ENCODE data around the gene CENPP.

The CENPP gene

DNA sequence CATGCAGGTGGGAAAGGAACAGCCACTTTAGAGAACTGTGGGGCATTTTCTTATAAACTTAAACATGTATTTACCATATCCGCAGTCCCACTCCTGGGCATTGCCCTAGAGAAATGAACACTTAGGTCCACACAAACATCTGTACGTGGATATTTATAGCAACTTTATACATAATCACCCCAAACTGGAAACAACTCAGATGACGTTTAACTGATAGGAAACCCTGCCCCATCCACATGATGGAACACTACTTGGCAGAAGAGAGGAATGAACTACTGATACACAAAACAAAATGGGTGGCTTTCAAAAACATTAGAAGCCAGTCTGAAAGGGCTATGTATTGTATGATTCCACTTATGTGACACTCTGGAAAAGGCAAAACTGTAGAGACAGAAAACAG, 187.6 kb downstream of the CENPP start:
- DNase-seq, result no peak

DNA sequence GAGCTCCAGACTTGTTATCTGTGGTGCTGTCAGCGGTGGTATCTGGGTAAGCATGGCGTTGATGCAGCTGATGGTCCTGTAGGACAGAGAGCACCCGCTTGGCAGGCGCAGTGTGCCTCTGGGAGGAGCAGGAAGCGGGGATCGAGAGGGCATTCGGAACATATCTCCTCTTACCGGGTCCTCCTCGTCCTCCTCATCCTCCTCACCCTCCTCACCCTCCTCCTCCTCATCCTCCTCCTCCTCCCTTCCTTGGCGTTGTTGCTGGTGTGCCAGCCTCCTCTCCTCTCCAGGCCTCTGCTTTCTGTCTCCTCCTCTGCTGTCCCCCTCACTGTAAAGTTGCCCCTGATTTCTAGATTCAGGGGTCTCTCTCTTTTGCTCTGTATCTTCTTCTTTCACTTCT, 188.9 kb downstream of the CENPP start:
- no peak for DNase-seq

DNA sequence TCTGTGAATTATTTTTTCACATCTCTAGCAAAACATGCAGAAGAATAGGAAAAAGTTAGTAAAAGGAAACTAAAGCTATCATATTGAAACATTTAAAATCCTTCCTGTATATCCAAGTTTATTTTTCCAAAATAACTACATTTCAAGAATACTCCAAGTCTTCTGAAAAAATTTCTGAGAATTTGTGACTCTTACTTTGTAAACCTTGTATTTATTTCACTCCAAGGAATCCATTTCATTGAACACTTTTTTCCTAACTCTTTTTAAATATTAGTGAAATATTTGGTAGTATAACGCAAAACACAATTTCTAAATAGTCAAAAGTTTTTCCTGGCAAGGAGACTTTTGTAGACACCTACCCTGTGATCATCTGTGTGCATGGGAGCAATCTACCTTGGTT, 190.8 kb downstream of the CENPP start:
- no peak for DNase-seq

DNA sequence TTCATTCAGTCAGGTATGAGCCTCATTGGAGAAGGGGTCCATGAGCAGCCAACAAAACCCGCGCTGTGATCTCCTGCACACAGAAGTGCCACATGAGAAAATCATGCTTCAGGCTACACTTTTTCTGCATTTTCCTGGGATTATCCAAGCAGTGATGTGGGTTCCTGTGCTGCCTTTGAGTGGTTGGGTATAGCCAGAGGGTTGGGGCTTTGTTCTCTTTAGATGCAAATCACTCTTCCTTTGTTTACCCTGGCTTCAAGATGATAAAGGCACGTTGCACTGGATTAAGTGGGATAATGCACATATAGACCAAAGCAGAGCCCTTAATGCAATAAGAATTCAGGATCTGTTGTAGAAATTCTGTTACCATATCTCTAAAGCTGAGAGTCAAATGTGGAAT, 191.3 kb downstream of the CENPP start:
- DNase-seq, result no peak

DNA sequence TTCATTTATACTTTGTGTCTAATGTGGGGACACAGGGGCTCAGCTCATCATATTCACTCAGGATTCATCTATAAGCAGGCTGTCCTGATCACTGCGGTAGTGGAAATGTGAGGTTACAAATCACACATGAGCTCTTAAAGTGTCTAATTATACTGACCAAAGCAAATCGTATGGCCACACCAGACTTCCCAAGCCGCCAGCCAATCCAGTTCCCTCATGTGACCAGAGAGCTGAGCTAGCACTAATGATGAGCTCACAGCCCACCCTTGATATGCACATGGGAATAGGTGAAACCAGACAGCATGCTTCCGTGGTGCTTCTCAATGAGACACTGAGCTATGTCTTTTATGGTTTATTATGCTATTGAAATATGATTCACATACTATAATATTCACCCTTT, 192.4 kb downstream of the CENPP start:
- no peak for DNase-seq

DNA sequence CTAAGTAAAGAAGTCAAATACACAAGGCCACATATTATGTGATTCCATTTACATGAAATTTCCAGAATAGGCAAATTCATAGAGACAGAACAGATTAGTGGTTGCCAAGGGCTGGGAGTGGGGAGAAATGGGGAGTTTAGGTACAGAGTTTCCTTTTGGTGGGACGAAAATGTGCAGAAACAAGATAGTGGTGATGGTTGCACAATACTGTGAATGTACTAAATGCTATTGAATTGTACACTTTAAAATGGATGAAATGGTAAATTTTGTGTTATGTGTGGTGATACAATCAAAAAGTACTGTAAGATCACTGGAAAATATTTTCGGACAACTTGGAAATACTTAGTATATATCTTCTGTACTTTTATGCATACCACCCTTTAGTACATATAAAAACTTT, 195.1 kb downstream of the CENPP start:
- DNase-seq, result no peak

DNA sequence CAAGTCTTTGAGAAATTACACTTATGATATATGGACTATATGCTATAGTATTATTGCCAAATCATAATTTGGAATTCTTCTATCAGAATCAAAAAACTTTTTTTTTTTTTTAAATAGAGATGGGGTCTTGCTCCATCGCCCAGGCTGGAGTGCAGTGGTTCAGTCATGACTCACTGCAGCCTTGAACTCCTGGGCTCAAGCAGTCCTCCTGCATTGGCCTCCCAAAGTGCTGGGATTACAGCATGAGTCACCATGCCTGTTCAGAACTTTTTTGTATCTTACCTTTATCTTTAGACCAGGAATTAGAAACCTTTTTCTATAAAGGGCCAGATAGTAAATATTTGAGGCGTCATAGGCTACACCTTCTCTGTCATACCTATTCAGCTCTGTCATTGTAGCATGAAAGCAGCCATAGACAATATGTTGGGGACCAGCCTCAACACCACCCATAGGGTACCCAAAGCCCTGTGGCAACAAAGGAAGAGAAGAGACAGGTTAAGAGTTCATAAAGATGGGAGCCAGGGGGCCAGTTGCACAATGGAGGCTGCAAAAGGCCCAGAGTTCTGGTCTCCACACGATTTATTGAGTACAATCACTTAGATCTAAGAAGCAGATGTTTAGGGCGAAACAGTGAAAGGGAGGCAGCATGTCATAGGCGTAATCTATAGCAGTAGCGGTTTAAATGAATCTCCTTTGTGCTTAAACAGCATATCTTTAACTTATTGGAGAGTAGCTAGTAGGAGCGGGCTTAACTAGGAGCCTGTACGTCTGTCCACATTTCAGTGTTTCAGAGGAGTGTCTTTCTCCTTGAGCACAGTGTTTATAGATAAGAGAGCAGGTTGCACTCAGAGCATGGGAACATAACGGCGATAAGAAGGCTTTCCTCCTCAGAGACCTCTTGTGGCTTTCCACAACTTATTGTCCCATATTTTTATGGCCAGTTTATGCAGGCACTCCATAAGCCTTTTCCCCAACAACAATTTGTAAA, 197.5 kb downstream of the CENPP start:
- no peak for DNase-seq

DNA sequence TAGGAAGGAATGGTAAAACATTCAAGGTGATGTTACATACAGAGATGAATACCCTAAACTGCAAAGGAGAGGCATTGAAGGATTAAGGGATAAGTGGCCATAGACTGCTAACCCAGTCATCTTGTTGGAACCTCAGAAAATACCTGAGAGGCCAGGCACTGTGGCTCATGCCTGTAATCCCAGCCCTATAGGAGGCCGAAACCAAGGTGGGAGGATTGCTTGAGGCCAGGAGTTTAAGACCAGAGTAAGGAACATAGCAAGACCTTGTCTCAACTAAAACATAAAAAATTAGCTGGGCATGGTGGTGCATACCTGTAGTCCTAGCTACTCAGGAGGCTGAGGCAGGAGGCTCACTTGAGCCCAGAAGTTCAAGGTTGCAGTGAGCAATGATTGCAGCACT, 199.1 kb downstream of the CENPP start:
- no peak for DNase-seq

DNA sequence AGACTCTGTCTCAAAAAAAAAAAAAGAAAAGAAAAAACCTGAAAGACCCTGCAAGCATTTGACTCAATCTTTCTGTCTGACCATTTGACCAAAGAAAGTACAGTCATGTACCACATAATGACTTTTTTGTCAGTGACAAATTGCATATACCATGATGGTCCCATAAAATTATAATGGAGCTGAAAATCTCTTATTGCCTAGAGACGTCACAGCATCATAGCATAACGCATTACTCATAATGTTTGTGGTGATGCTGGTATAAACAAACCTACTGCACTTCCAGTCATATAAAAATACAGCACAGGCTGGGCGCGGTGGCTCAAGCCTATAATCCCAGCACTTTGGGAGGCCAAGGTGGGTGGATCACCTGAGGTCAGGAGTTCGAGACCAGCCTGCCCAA, 199.6 kb downstream of the CENPP start:
- no peak for DNase-seq

DNA sequence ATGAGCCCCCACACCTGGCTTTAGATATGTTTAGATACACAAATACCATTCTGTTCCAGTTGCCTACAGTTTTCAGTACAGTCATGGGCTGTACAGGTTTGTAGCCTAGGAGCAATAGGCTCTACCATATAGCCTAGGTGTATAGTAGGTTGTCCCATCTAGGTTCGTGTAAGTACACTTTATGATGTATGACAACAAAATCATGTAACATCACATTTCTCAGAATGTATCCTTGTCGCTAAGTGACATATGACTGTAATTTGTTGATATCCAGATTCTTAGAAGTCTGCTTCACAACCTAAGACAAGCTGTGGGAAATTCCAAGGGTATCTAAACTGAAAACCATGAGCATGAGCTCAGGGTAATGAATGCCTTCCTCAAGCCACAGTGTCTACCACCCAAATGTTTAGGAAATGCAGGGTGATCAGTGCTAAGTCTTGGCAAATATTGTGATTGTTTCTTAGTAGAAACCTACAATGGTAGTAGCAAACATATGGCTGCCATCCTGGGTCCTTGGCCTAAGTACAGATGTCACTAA, 201.6 kb downstream of the CENPP start:
- no peak for DNase-seq

DNA sequence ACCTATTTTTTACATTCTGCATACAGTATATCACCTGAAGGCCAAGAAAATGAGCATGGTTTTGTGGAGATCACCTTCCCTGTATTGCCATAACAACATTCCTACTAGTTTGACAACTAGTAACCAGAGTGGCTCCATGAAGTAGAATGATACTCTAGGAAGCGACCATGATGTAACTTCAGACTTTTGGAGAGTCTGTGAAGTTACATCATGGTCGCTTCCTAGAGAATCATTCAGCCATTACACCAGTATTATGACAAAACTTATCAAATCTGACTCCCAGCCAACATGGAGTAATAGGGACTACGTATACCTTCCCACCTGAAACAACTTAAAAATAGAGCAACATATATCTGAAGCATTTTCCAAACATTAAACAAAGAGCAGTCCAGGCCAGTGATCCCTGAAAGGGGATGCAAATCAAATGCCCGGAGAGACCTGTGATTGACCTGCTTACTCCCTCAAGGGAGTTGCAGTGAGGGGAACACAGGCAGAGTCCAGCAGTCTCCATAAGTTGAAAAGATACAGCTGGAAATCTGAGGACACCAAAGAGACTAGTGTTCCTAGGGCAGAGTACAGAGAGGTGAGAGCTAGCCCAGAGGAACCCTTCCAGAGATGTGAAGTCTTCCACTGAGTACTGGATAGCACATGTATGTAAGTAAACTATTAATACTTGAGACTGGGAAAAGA, 202.2 kb downstream of the CENPP start:
- no peak for DNase-seq

DNA sequence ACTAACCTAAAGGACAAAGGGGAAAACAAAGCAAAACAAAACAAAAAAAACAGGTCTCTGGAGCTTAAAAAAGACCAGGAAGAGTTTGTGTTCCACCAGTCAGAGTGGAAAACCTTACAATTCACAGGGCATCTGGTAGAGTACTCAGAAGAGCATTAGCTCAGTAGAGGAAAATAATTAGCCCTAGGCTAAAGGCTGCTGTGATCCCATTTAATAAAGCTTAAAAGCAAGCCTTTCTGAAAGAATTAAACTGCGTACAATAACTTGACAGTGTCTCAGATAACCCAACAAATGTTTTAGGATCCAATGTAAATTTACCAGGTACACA, 202.7 kb downstream of the CENPP start:
- no peak for DNase-seq

DNA sequence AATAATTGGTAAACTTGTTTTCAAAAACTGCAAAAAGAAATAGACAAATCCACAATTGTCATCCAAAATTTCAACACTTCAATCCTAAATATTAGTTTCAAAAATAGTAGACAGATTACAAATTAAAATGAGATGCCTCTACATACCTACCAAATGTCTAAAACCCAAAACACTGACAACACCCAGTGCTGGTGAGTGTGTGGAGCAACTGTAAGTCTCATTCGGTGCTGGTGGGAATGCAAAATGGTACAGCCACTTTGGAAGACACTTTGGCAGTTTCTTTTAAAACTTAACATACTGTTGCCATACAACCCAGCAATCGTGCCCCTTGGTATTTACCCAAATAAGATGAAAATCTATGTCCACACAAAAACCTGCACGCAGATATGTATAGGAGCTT, 203.4 kb downstream of the CENPP start:
- no peak for DNase-seq

DNA sequence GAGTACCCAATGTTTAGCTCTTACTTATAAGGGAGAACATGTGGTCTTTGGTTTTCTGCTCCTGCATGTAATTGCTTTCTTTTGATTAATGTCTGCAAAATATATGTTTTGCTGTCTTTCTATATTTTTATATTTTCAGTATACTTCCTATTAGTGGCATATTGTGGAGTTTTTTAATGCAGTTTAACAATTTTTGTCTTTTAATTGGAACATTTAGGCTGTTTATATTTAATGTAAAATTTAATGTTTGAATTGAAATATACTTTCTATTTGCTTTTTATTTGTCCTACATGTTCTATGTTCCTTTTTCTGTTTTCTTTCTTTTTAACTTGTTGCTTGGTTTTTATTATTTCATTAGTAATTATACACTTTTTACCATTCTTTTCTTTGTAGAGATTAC, 205.1 kb downstream of the CENPP start:
- no peak for DNase-seq

DNA sequence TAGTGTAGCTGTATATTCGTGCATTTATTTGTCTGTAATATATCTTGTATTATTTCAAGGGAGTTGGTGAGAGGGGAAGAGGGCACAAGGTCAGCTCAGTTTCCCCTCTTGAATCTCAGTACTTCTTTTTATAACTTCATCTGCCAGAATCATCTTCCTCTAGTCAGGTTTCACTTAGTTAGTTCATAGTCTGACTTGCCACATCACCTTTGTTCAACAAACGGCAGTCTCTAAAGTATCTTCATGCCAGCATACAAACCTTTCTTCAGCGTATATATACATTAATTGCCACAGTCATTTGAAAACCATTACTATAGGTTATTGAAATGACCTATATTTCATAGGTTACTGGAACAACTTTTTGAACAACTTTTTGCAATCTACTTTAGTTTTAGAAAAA, 208.5 kb downstream of the CENPP start:
- no peak for DNase-seq

DNA sequence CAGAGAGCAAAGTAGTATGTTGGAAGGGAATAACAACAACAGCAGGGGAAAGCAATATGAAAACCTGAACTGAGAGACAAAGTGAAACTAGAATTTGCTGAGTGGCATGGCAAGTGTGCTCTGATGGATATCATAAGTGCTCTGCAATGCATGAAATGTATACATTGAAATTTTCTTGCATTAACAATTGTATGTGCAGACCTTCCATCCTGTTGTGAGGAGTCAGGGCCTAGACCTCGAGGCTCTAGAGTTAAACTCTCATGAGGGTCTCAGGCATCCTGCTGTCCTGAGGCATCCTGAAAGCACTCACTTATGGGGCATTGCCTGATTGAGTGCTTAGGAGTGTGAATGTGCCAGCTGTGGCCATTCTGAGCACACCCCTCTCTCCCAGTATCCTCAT, 208.9 kb downstream of the CENPP start:
- DNase-seq, result no peak

DNA sequence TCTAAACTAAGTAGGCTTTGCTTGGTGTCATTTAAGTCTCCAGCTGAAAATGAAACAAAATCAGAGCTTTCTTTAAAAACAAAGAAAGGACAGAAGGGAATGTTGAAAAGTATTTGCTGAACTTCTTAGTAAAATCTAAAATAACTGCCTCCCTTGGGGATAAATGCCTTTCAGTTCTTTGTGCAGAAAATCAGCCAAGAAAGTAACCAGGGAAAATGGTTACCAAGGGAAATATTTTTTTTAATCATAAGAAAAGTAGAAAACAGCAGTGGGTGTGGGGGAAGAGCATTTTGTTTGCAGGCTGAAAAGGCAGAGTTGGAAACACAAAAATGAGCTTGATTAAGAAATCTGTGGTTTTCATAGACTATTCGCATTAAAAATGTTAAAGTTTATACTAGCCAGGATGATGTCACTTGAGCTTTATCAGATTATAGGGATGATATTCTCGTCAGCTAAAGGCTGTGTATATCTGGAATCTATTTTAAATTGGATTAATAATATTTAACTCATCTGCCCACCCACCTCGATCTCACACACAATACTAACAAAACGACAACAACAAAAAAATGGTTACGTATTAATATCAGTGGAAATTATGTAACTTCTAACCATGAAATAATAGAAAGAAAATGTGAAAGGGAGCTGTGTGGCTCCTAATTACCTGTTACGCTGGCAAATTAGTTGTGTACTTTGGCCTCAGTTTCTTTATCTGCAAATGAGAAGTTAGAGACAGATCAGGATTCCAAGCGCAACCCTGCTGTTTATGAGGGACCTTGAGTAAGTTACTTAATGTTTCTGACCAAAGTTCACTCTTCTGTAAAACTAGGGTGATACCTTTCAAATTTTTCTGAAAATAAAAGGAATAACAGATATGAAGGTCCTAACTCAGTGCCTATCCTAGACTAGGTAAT, 210.4 kb downstream of the CENPP start, which contains the start of gene ECM2:
Gene ECM2 (minus strand): TSS at position 51 of the 911 bp plus-strand sequence. CDS start 13,124 bp downstream, outside the sequence.
- DNase-seq, result no peak

DNA sequence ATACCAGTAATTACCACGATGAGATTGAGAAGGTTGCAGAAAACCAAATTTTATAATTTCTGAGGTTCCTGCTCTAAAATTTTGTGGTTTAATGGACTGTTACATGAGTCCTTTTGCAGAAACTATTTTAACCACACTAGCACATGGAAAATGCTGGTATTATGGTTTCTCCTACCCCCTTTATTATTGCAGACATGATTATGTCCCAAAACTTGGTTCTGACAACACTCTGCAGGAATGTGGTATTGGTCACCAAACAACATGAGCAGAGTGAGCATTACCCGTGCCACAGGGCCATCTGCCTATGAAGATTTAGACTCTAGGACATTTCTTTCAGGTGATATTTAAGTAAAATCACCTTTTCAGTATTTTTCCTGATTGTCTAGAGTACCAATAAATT, 212.8 kb downstream of the CENPP start:
- no peak for DNase-seq

DNA sequence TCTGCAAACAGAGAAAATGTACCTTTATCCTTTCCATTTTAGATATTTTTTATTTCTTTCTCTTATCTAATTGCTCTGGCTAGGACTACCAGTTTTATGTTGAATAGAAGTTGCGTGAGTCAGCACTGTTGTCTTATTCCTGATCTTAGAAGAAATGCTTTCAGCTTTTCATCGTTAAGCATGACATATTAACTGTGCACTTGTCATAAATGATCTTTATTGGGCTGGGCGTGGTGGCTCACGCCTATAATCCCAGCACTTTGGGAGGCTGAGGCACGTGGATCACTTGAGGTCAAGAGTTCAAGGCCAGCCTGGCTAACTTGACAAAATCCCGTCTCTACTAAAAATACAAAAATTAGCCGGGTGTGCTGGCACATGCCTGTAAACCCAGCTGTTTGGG, 218.2 kb downstream of the CENPP start:
- DNase-seq, result no peak

DNA sequence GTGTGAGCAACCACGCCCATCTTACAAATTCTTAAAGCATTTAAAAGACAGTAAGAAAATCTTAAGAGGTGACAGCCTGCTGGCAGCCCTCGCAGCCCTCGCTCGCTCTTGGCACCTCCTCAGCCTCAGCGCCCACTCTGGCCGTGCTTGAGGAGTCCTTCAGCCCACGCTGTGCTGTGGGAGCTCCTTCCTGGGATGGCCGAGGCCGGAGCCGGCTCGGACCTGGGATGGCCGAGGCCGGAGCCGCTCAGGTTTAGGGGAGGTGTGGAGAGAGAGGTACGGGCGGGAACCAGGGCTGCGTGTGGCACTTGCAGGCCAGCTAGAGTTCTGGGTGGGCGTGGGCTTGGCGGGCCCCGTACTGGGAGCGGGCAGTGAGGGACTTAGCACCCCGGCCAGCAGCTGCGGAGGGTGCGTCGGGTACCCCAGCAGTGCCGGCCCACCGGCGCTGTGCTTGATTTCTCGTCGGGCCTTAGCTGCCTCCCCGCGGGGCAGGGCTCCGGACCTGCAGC, 219.3 kb downstream of the CENPP start:
- no peak for DNase-seq

DNA sequence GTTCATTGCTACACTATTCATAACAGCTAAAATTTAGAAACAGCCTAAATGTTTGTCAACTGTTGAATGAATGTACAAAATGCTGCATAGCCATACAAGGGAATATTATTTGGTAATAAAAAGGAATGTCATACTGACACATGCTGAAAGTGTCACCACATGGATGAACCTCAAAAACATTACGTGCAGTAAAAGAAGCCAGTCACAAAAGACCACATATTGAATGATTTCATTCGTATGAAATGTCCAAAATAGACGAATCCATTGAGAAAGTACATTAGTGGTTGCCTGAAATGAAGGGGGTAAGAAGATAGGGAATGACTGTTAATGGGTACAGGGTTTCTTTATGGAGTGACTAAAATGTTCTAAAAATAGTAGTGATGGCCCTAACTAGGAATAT, 221.6 kb downstream of the CENPP start:
- no peak for DNase-seq

DNA sequence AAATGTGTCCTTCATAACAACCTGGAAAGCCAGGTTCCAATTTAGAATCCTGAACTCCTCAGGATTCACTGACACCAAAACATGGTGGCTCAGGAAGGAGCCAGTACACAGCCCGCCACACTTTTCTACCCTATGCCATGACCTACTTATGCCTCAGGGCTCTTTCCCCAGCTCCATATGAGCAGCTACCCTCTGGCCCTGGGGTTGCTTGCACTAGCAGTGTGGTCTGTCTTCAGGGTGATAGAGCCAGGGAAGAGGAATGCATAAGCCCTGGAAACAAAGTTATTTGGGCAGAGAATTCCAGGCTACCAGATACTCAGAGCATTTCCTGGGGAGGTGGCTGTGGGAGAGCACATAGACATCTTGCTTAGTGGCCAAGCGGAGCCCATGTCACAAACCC, 225.0 kb downstream of the CENPP start:
- no peak for DNase-seq
